Measurements from ENCODE around the gene RPS10.
"Not testable (repeated sequence)": the region's sequence is repeated elsewhere in the genome, so short reads cannot be mapped to it uniquely, and the experiment has no call there.

The RPS10 gene

GRCh38 chr6:34447910-34448309 is 22.0 kb upstream of the RPS10 start:
- no peak for DNase-seq (ENCODE audit: low spot score)

- DNase-seq (ENCODE audit: low spot score) = no peak
These were observed 21.5 kb upstream of the RPS10 start for GRCh38 chr6:34447386-34447785.

DNA sequence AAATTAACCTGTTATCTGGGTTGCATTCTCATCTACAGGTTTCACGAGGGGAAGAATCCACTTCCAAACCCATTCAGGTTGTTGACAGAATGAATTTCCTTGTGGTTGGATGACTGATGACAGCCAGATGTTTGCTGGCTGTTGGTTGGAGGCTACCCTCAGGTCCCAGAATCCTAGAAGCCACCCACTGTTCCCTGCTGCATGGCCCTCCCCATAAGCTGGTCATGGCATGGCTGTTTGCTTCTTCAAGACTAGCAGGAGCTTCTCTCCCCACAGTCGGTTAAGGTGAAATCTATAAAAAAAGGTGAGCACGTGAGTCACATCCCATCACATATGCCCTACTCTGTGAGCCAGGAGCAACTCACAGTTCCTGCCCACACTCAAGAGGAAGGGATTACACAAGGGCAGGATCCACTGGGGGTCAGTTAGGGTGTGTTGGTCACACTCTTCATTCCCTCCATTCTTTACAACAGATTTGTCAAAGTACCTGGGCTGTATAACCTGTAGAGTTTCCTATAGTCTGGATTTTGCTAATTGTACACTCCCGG is 19.5 kb upstream of the RPS10 start:
- DNase-seq (ENCODE audit: low spot score) = no peak

DNA sequence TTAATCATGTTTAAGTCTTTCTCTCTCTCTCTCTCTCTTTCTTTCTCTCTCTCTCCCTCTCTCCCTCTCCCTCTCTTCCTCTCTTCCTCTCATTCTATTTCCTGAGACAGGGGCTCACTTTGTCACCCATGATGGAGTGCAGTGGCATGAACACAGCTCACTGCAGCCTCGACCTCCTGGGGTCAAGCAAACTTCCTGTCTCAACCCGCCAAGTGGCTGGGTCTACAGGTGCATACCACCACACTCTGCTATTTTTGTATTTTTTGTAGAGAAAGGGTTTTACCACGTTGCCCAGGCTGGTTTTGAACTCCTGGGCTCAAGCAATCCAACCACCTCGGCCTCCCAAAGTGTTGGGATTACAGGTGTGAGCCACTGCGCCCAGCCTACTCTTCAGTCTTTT is 15.7 kb upstream of the RPS10 start:
- no peak for DNase-seq (ENCODE audit: low spot score)

DNA sequence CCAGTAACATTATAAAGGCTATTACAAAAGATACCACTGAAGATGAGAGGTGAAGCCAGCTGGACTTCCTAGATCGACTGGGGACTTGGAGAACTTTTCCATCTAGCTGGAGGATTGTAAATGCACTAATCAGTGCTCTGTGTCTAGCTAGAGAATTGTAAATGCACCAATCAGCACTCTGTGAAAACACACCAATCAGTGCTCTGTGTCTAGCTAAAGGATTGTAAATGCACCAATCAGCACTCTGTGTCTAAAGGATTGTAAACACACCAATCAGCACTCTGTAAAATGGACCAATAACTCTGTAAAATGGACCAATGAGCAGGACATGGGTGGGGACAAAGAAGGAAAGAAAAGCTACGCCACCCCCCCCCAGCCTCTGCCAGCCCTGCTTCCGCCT is 13.6 kb upstream of the RPS10 start:
- DNase-seq (ENCODE audit: low spot score) = no peak

DNA sequence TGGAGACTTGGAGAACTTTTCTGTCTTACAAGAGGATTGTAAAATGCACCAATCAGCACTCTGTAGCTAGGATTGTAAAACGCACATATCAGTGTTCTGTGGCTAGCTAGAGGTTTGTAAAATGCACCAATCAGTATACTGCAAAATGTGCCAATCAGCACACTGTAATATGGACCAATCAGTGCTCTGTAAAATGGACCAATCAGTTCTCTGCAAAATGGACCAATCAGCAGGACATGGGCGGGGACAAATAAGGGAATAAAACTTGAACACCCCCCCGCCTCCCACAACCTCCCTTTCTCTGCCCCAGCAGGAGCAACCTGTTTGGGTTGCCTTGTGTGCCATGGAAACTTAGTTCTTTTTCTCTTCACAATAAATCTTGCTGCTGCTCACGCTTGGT is 12.8 kb upstream of the RPS10 start:
- no peak for DNase-seq (ENCODE audit: low spot score)

DNA sequence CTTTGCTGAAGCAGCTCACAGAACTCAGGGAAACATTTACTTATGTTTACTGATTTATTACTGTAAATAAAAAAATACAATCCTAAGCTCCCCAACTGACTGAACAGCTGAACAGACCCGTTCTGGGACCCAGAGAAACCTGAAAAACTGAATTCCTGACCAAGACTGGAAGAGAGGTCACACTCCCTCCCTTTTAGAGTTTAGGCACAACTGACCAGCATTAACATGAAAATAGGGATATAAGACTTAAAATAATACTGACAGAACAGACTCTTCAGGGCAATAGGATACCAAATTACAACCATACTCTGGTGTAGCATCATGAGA is 11.7 kb upstream of the RPS10 start:
- DNase-seq (ENCODE audit: low spot score) = no peak

- DNase-seq (ENCODE audit: low spot score) = no peak
These were observed 11.2 kb upstream of the RPS10 start for GRCh38 chr6:34436803-34437643.

- DNase-seq (ENCODE audit: low spot score) = no peak
These were observed 10.0 kb upstream of the RPS10 start for GRCh38 chr6:34435916-34436315.

GRCh38 chr6:34425132-34425497 is 754 bp downstream of the RPS10 start:
- DNase-seq (ENCODE audit: low spot score) = peak; percentile 24

DNA sequence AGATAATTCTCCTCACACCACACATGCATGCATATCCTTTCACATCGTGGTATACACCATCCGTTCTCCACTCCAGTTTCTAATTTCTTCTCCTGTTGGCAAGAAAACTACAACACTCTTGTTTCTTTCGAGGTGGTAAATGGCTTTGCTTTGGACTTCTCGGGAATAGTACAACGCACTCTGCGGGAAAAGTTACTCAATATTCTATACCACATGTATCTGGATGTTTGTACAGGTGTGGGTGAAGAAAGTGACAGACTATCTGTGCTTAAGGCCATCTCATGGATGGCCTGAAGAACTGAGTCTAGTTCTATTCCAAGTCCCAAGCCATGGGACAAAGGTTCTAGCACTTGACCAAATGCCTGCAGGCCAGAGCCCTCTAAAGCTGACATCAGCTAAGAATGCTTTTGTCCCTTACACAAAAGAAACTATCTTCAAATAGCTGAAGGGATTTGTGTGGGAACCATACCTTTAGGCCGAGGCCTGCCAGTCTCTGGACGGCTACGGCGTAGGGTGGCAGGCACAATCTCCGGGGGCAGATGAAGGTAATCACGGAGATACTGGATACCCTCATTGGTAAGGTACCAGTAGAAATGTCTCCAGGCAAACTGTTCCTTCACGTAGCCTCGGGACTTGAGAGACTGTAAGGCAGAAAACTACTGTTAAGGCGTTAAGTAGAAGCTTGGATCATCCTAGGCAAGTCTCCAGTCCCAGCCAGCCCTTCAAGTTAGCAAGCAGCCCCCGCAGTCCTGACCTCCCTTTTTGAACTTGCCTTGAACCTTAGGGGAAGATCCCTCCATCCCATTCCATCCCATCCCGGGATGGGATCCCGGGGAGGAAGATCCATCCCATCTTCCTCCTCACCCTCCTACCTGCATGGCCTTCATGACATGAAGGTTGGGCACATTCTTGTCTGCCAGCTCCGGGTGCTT is 1.4 kb downstream of the RPS10 start:
- DNase-seq (ENCODE audit: low spot score) = no peak

GRCh38 chr6:34423254-34423653 is 2.6 kb downstream of the RPS10 start:
- DNase-seq (ENCODE audit: low spot score) = no peak

- DNase-seq (ENCODE audit: low spot score) = no peak
These were observed 7.5 kb downstream of the RPS10 start for GRCh38 chr6:34418367-34418766.

DNA sequence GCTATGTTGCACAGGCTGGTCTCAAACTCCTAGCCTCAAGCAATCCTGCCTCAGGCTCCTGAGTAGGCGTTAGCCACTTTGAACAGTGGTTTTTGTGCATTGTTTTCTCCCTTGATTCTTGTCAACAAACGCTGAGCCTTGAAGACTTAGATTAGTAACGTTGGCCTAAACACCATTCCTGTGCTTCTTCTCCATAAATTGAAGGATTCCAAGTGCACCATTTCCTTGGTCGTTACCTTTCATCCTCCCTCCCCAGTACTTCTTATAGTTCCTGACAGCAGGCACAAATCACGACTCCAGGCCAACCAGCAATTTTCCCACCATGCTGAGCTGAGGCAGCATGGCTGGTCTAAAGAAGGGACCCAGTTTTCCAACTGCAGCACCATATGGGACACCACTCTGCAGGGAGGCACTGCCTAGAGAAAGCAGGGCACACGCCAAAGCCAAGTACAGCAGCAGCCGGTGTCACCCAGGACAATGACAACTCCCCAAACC is 8.9 kb downstream of the RPS10 start:
- no peak for DNase-seq (ENCODE audit: low spot score)

- DNase-seq (ENCODE audit: low spot score) = peak; percentile 74
These were observed 10.6 kb downstream of the RPS10 start for GRCh38 chr6:34414999-34415858.

- no peak for DNase-seq (ENCODE audit: low spot score)
These were observed 13.1 kb downstream of the RPS10 start for GRCh38 chr6:34412643-34413214.

DNA sequence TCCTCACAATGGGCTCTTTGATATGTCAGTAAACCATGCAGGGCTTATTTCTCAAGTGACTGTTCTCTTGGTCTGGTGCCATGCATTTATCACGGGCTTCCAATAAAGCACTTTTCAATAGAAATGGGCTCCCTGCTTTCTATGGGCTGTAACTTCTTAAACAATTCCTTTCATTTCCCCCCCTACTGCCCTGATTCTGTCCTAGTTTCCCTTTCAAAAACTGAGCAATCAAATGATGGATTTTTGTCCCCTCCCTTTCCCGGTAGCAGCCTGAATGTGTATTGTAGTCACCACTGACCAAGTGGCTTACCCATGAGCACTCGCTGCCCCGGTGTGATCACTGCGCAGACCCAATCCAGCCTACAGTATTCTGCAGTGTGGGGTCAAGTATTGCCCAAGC is 13.9 kb downstream of the RPS10 start:
- DNase-seq (ENCODE audit: low spot score) = no peak

DNA sequence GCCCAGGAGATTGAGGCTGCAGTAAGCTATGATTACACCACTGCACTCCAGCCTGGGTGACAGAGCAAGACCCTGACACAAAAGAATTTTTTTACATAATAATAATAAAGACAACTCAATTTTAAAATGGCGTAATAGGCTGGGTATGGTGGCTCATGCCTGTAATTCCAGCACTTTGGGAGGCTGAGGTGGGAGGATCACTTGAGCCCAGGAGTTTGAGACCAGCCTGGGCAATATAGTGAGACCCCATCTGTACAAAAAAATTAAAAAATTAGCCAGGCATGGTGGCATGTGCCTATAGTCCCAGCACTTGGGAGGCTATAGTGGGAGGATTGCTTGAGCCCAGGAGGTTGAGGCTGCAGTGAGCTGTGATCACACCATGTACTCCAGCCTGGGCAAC is 18.0 kb downstream of the RPS10 start:
- DNase-seq (ENCODE audit: low spot score) = not testable (repeated sequence)

- DNase-seq (ENCODE audit: low spot score) = no peak
These were observed 29.4 kb downstream of the RPS10 start for GRCh38 chr6:34396518-34396917.

DNA sequence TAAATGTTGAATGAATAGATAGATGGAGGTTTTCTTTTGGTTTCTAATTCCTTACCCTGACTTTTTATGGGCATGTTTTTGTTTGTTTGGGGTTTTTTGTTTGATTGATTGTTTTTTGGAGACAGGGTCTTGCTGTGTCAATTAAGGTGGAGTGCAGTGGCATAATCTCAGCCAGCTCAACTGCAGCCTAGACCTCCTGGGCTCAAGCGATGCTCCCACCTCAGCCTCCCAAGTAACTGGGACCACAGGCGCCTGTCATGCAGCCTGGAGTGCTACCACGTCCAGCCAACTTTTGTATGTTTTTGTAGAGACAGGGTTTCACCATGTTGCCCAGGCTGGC is 31.9 kb downstream of the RPS10 start:
- DNase-seq (ENCODE audit: low spot score) = no peak

GRCh38 chr6:34393191-34393965 is 32.5 kb downstream of the RPS10 start:
- DNase-seq (ENCODE audit: low spot score) = no peak

Measured in AG20443 (cell line).